ENCODE measurements around the gene AQP1.

Gene AQP1

GRCh38 chr7:30974605-30975255, 63.1 kb downstream of the AQP1 start:
- H3K4me3 ChIP-seq (ENCODE audit: low read depth, low read length) = no peak overlapping the region
- peak; percentile 79 for TF ChIP-seq CTCF (IDR thresholded peaks at IDR 0.05; ENCODE audit: control insufficient read depth, extremely low read depth, insufficient read depth)
- peak; percentile 14 for DNase-seq (ENCODE audit: low read depth)

Measured in LNCaP clone FGC (cell line).